ENCODE measurements around the gene PHYHIPL. TPM values are rescaled to one million over a fixed set of nuclear protein-coding genes. Genes with fewer than 3 reads are reported as not detected.

PHYHIPL gene
- under 1 TPM in 1 of 4 donors, not detected in 3; 0.32 TPM for total RNA-seq

DNA sequence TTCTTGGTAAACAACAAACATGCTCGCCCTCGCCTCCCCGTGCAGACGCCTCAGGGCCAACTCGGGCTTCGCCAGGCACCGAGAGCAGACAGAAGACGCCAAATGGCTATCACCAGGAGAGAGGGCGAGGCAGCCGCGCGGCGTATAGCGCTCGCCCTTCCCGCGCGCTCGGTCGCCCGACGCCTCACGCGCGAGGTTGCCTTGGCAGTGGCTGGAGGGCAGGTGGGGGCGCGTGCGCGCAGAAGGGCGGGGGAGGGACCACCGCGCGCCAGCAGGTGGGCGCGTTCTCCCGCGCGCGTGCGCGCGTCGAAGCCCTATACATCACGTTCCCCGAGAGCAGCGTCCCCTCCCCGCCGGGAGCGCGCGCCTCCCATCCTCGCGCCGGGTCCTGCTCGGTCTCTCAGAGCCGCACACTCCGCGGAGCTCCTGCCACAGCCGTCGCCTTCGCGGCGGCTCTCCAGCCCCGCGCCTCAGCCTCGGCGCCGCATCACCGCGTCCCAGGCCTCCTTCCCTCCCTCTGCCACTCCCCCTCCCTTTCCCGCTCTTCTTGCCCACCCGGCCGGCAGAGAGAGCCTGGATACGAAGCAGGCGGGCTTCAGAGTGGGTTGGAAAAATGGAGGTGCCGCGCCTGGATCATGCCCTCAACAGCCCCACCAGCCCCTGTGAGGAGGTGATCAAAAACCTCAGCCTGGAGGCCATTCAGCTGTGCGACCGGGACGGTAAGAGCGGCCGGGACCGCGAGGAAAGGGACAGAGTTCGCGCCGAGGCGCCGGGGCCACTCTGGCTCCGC, at the start of gene PHYHIPL:
PHYHIPL (plus strand) TSS at position 403 of the 790 bp plus-strand sequence; CDS start at position 614, 211 bp downstream.
- peak in 1 of 2 donors; percentile 32 for ATAC-seq
- in situ Hi-C loops (cut with MboI; ENCODE audit: low sequenced_read_pairs in 4 of 4): no loop called here
- intact Hi-C loops (cut with DNase I; ENCODE audit: low total_unique reads): no loop called here
- DNase-seq: no peak
- peaks cover 0 to 5% of the 10 kb centered on the region in 2 donors for H3K4me1 ChIP-seq
- TF ChIP-seq, protein P1, sequence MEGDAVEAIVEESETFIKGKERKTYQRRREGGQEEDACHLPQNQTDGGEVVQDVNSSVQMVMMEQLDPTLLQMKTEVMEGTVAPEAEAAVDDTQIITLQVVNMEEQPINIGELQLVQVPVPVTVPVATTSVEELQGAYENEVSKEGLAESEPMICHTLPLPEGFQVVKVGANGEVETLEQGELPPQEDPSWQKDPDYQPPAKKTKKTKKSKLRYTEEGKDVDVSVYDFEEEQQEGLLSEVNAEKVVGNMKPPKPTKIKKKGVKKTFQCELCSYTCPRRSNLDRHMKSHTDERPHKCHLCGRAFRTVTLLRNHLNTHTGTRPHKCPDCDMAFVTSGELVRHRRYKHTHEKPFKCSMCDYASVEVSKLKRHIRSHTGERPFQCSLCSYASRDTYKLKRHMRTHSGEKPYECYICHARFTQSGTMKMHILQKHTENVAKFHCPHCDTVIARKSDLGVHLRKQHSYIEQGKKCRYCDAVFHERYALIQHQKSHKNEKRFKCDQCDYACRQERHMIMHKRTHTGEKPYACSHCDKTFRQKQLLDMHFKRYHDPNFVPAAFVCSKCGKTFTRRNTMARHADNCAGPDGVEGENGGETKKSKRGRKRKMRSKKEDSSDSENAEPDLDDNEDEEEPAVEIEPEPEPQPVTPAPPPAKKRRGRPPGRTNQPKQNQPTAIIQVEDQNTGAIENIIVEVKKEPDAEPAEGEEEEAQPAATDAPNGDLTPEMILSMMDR (IDR thresholded peaks at IDR 0.05 in 4 of 5, conservative IDR thresholded peaks at IDR 0.05 in 1 of 5): no peak
- no peak for TF ChIP-seq POLR2A (IDR thresholded peaks at IDR 0.05)
- H3K9me3 ChIP-seq: no peaks in the 10 kb centered on the region
- peak within 1 kb of the TSS; percentile 39 to 57 (median 44) for H3K4me3 ChIP-seq
- no peak within 1 kb of the TSS for H3K27ac ChIP-seq
- H3K27me3 ChIP-seq: peaks cover 8 to 37% (median 35%) of the 10 kb centered on the region in 3 donors
- H3K36me3 ChIP-seq: no peaks in the 10 kb centered on the region

DNA sequence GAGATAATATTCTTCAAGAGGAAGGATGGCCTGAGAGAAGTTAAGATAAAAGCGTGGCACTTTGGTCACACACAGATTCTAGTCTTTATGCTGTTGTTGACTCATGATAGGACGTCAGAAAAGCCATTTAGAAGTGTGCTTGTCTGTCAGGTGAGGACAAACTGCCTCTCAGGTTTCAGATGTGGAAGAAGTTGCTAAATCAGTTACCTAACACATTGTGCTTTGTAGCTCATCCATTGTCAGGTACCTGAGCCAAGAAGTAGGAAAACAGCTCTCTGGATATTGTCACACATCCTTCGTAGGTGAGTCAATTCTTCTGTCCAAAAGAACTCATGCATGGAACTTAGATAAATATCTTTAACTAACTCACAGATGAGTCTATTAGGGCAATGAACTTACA, 49.5 kb upstream of the PHYHIPL start:
- intact Hi-C loops (cut with DNase I; ENCODE audit: low total_unique reads): no loop called here

DNA sequence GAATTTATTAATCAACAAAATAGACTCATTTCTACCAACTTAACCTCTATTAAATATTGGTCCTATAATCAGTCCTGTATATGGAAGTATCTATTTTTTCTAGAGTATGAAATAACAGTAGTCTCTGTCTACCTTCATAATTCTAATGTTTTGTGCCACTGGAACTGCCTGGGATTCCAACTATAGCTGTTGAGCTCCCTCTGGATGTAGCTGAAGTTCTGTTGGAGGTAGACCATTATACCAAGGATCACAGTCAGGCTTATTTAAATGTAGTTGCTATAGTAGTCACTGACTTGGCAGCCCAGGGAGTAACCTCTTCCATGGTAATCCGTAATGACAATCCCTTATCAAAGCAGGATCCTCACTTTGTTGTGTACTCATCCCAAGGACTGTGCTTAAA, 48.5 kb upstream of the PHYHIPL start:
- Histone ChIP-seq H3K27me3 (no peaks in the 10 kb centered on the region), H3K27ac (no peak overlapping the region), H3K36me3 (no peaks in the 10 kb centered on the region), H3K4me1 (no peaks in the 10 kb centered on the region), H3K9me3 (no peaks in the 10 kb centered on the region), H3K4me3 (no peak overlapping the region)
- in situ Hi-C loops (cut with MboI; ENCODE audit: low sequenced_read_pairs in 4 of 4): no loop called here
- DNase-seq: no peak
- ATAC-seq: no peak
- no peak for TF ChIP-seq POLR2A (IDR thresholded peaks at IDR 0.05)
- TF ChIP-seq, protein P1 (IDR thresholded peaks at IDR 0.05 in 4 of 5, conservative IDR thresholded peaks at IDR 0.05 in 1 of 5): no peak
- intact Hi-C loops (cut with DNase I; ENCODE audit: low total_unique reads): no loop called here

More for the DNA sequence above, 49.5 kb upstream of the PHYHIPL start:
- H3K27me3 ChIP-seq: no peaks in the 10 kb centered on the region
- peak; percentile 84 to 89 for ATAC-seq
- DNase-seq: peak in 1 of 2 donors; percentile 4
- H3K36me3 ChIP-seq: no peaks in the 10 kb centered on the region
- H3K9me3 ChIP-seq: no peaks in the 10 kb centered on the region
- no peak overlapping the region for H3K4me3 ChIP-seq
- H3K4me1 ChIP-seq: no peaks in the 10 kb centered on the region
- no peak for TF ChIP-seq POLR2A (IDR thresholded peaks at IDR 0.05)
- TF ChIP-seq, protein P1 (IDR thresholded peaks at IDR 0.05 in 4 of 5, conservative IDR thresholded peaks at IDR 0.05 in 1 of 5): no peak
- in situ Hi-C loops (cut with MboI; ENCODE audit: low sequenced_read_pairs in 4 of 4): no loop called here
- H3K27ac ChIP-seq: no peak overlapping the region

DNA sequence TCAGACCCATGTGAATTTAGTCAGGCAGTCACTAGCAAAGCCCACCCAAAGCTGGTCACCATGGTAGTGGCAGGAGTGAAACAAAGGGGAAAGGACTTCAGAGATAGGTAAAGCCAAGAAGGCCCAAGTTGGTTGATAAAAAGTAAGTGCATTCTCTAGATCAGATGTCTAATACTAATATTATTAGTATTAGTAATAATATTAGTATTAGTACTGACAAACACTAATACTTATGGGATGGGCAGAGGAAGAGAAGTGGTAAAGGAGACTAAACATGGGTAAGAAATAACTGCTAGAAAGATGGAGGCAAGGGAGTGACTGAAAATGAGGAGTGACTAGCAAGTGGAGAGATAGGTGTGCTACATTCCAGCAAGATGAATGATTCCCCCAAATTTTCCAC, 46.6 kb upstream of the PHYHIPL start:
- ATAC-seq: no peak

More for the DNA sequence above, 46.6 kb upstream of the PHYHIPL start:
- H3K36me3 ChIP-seq: no peaks in the 10 kb centered on the region
- no peak for DNase-seq
- peaks cover 0 to 4% of the 10 kb centered on the region in 2 donors for H3K4me1 ChIP-seq
- H3K27me3 ChIP-seq: no peaks in the 10 kb centered on the region
- no peak overlapping the region for H3K4me3 ChIP-seq
- intact Hi-C loops (cut with DNase I; ENCODE audit: low total_unique reads): no loop called here
- no peaks in the 10 kb centered on the region for H3K9me3 ChIP-seq
- H3K27ac ChIP-seq: no peak overlapping the region
- in situ Hi-C loops (cut with MboI; ENCODE audit: low sequenced_read_pairs in 4 of 4): no loop called here
- TF ChIP-seq POLR2A (IDR thresholded peaks at IDR 0.05): no peak
- TF ChIP-seq, protein P1 (IDR thresholded peaks at IDR 0.05 in 4 of 5, conservative IDR thresholded peaks at IDR 0.05 in 1 of 5): no peak

Data from gastrocnemius medialis (tissue), 4 donors.